Mucosa of descending colon (tissue), 3 donors: ENCODE results near the gene ZCCHC9. TPM values are rescaled to one million over a fixed set of nuclear protein-coding genes. Genes with fewer than 3 reads are reported as not detected.

Experiments
- ATAC-seq: fragments of 200-7000 bp; cut with Tn5 transposase; one replicate; pipeline ENCODE4 v1.9.1; 2020; ENCODE audit warnings: mild to moderate bottlenecking, moderate library complexity
- DNase-seq, 3 donors: peaks; one replicate each; pipeline ENCODE4 v3.0.0-alpha.2; 2020
- H3K36me3 ChIP-seq: fragments of 200-600 bp; one replicate; pipeline ENCODE4 v1.8.0; 2021; ENCODE audit warnings: low read depth, mild to moderate bottlenecking
- H3K4me1 ChIP-seq: fragments of 200-600 bp; one replicate; pipeline ENCODE4 v1.8.0; 2021; ENCODE audit warnings: low read depth, mild to moderate bottlenecking
- H3K4me3 ChIP-seq: fragments of 200-600 bp; one replicate; pipeline ENCODE4 v1.8.0; 2021; ENCODE audit warnings: mild to moderate bottlenecking
- H3K9me3 ChIP-seq: fragments of 200-600 bp; one replicate; pipeline ENCODE4 v1.8.0; 2021; ENCODE audit warnings: mild to moderate bottlenecking
- CTCF ChIP-seq: fragments of 200-600 bp; IDR thresholded peaks from one replicate; pipeline ENCODE4 v1.8.0; 2022; ENCODE audit warnings: antibody characterized with exemption, mild to moderate bottlenecking
- intact Hi-C, 2 donors: fragments of 100-400 bp; cut with DNase I in 1 of 2; cut with micrococcal nuclease in 1 of 2; formaldehyde crosslinking; loops; one replicate each; pipeline versions ENCODE4 v1.11.0 to v1.11.1; 2022; cut with DNase I, micrococcal nuclease
- long read RNA-seq, 2 donors: library from polyadenylated mRNA; unstranded; transcript quantifications; one replicate each; pipeline ENCODE4 v2.0.0, GENCODE V29; 2019 to 2021
- total RNA-seq, 3 donors: library from RNA; stranded (reverse); fragmentation: NEBNext Ultra II Directional in 2 of 3; extraction: Animal tissue kit (Norgen Biotek cat#: 25700) in 2 of 3; gene quantifications; one replicate each; pipeline versions ENCODE4 v1.2.1 to v1.2.4, GENCODE V29; 2021 to 2023
- donor health status: DM: no; HTN: no; CAD: no; lungs with moderate emphysema.
- donor health status: DM: no; HTN: no; CAD: no.
- donor health status: DM: no; HTN: yes; CAD: no.

Gene ZCCHC9, protein sequence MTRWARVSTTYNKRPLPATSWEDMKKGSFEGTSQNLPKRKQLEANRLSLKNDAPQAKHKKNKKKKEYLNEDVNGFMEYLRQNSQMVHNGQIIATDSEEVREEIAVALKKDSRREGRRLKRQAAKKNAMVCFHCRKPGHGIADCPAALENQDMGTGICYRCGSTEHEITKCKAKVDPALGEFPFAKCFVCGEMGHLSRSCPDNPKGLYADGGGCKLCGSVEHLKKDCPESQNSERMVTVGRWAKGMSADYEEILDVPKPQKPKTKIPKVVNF
- total RNA-seq: 10 to 100 TPM; 11.8 to 22.8 (median 19.5) TPM
- long read RNA-seq, donor 1, full-length matches to known transcripts: 9 of 13 reads
- long read RNA-seq, donor 1, partial matches to known transcripts: 3 of 13 reads
- long read RNA-seq, donor 1, other reads (novel, unspliced or antisense): 1 of 13 reads
- long read RNA-seq, donor 2, full-length matches to known transcripts: 5 of 9 reads
- long read RNA-seq, donor 2, partial matches to known transcripts: 2 of 9 reads
- long read RNA-seq, donor 2, other reads (novel, unspliced or antisense): 2 of 9 reads

GRCh38 chr5:81301271-81302015 is at the start of gene ZCCHC9:
Gene ZCCHC9 (plus strand): TSS chr5:81301587. CDS start chr5:81304758, 3,171 bp downstream.
- intact Hi-C loops: no loop called here
- H3K36me3 ChIP-seq: no peaks in the 10 kb centered on the region
- peak within 1 kb of the TSS; percentile 67 for H3K4me3 ChIP-seq
- peak; percentile 94 to 96 (median 96) for DNase-seq
- peak; percentile 99 for ATAC-seq
- no peaks in the 10 kb centered on the region for H3K9me3 ChIP-seq
- no peak for TF ChIP-seq CTCF
- peaks cover 21% of the 10 kb centered on the region for H3K4me1 ChIP-seq

GRCh38 chr5:81251922-81252321 is 49.5 kb upstream of the ZCCHC9 start:
- Histone ChIP-seq H3K4me1 (no peaks in the 10 kb centered on the region), H3K36me3 (no peaks in the 10 kb centered on the region), H3K4me3 (no peak overlapping the region), H3K9me3 (no peaks in the 10 kb centered on the region)
- no peak for DNase-seq
- TF ChIP-seq CTCF: no peak
- intact Hi-C loops: no loop called here
- ATAC-seq: no peak

DNA sequence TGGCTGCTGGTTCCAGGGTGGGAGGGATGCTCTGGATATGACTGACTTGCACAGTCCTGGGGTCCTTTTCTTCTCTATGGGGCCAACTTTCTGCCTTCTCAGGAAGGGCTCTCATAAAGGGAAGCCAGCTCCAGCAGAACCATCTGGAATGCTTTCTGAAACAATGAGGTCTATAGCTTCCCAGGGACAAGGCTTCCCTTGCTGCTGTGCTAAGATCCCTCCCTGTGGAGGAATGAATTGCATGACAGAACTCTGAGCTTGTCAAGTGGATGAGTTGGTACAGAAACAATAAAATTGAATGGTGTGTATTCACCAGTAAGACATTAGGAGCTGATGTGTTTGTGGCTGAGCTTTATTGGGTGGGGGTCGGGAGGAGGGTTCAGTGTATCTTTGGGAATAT is 48.5 kb upstream of the ZCCHC9 start:
- TF ChIP-seq CTCF: no peak
- H3K36me3 ChIP-seq: no peaks in the 10 kb centered on the region
- H3K9me3 ChIP-seq: no peaks in the 10 kb centered on the region
- no peak for DNase-seq
- intact Hi-C loops: no loop called here
- no peak overlapping the region for H3K4me3 ChIP-seq
- no peak for ATAC-seq
- no peaks in the 10 kb centered on the region for H3K4me1 ChIP-seq

DNA sequence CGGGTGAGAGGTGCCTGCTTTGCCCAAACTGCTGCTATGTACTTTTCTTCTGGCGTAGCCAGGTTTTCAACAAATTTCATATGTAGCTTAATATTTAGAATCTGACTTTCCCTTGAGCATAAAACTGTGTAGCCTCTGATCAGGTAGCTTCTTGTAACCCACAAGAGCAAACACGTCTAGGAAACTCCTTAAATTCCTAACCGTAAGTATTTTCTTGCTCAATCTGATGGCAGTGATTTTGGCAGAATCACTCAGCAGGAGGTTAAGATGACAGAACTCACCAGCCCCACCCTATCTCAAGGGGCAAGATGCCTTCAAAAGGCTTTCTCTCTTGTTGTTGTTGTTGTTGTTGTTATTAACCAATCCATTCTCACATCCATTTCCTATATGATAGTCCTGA is 47.5 kb upstream of the ZCCHC9 start:
- H3K36me3 ChIP-seq: no peaks in the 10 kb centered on the region
- no peak for ATAC-seq

More for the DNA sequence above, 47.5 kb upstream of the ZCCHC9 start:
- DNase-seq: no peak
- Histone ChIP-seq H3K4me3 (no peak overlapping the region), H3K4me1 (no peaks in the 10 kb centered on the region), H3K9me3 (no peaks in the 10 kb centered on the region)
- intact Hi-C loops: no loop called here
- no peak for TF ChIP-seq CTCF
